Astrocyte of the cerebellum (primary cell): Measurements from ENCODE around the gene R3HDM2.

Experiments
- DNase-seq: peaks from one replicate; pipeline ENCODE4 v3.0.0-alpha.2; 2011; ENCODE audit warnings: low read depth
- H3K4me3 ChIP-seq: 2 replicates; pipeline ENCODE4 v1.5.1; 2011; ENCODE audit warnings: mild to moderate bottlenecking, low read depth, low read length, moderate library complexity
- CTCF ChIP-seq: IDR thresholded peaks from 2 replicates; pipeline ENCODE4 v1.5.1; 2012; ENCODE audit warnings: low read length, low read depth, moderate library complexity, mild to moderate bottlenecking; ENCODE audit errors: missing control alignments
- in situ Hi-C: cut with HindIII; loops from 2 replicates; pipeline ENCODE4 v1.10.0; 2017; ENCODE audit warnings: low sequenced_read_pairs

R3HDM2 gene

GRCh38 chr12:57472391-57472790 is 41.5 kb upstream of the R3HDM2 start:
- DNase-seq, result no peak
- no peak overlapping the region for H3K4me3 ChIP-seq
- in situ Hi-C loops, result loop anchor here (25.0 kb wide), 1 partner anchor 160 kb away; no protein-coding TSS in a partner anchor
- TF ChIP-seq CTCF, result no peak

GRCh38 chr12:57471661-57472060 is 40.8 kb upstream of the R3HDM2 start:
- no peak for TF ChIP-seq CTCF
- no peak overlapping the region for H3K4me3 ChIP-seq
- in situ Hi-C loops, result loop anchor here (25.0 kb wide), 1 partner anchor 159 kb away; no protein-coding TSS in a partner anchor
- DNase-seq, result no peak

- in situ Hi-C loops, result loop anchor here (25.0 kb wide), 1 partner anchor 159 kb away; no protein-coding TSS in a partner anchor
- H3K4me3 ChIP-seq, result no peak overlapping the region
- DNase-seq, result no peak
- TF ChIP-seq CTCF, result no peak
Observed at GRCh38 chr12:57470970-57471656, 40.3 kb upstream of the R3HDM2 start.

- no peak overlapping the region for H3K4me3 ChIP-seq
- TF ChIP-seq CTCF, result no peak
- no peak for DNase-seq
- in situ Hi-C loops, result loop anchor here (25.0 kb wide), 1 partner anchor 158 kb away; no protein-coding TSS in a partner anchor
Observed at GRCh38 chr12:57470286-57470969, 39.6 kb upstream of the R3HDM2 start.

- no peak for DNase-seq
- in situ Hi-C loops, result loop anchor here (25.0 kb wide), 1 partner anchor 157 kb away; no protein-coding TSS in a partner anchor
- TF ChIP-seq CTCF, result no peak
- no peak overlapping the region for H3K4me3 ChIP-seq
Observed at GRCh38 chr12:57469296-57470164, 38.7 kb upstream of the R3HDM2 start.

DNA sequence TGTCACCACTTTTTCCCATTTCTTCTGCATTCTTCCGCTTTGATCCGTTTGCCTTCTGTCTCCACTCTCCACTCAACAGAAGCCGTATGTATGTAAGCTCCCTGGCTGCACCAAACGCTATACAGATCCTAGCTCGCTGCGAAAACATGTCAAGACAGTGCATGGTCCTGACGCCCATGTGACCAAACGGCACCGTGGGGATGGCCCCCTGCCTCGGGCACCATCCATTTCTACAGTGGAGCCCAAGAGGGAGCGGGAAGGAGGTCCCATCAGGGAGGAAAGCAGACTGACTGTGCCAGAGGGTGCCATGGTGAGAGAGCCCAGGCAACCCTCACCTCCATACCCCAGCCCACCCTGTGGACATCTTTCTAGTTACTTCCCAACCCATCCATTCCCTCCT is 37.1 kb upstream of the R3HDM2 start:
- no peak overlapping the region for H3K4me3 ChIP-seq
- in situ Hi-C loops, result loop anchor here (25.0 kb wide), 1 partner anchor 156 kb away; no protein-coding TSS in a partner anchor
- TF ChIP-seq CTCF, result no peak
- no peak for DNase-seq
